ENCODE data around the gene PPP2R3A. TPM values are rescaled to one million over a fixed set of nuclear protein-coding genes. Genes with fewer than 3 reads are reported as not detected.

Gene PPP2R3A
- total and polyA plus RNA-seq, 9 of the 15 experiments (the other 6 are each of a cell fraction or from before 2014, with no cell fraction given): 0.10 to 0.50 (median 0.24) TPM

DNA sequence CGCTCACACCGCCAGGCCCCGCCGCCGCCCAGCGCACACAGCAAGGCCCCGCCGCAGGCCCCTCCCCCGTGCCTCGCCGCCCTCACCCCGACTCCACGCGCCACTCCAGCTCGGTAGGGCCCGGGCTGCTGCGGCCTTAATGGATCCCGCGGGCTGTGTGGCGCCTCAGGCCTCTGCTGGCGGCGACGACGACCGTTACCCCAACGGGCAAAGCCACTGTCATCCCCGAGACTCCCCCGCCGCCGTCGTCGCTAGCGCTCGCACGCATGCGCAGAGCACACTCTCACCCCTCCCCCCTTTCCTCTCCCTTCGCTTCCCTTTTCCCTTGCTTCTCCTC is 230.5 kb downstream of the PPP2R3A start, which contains the start of gene MSL2 (continued):
- TF ChIP-seq NFE2L1 (tag; IDR thresholded peaks at IDR 0.05; ENCODE audit: borderline replicate concordance, low read depth) (no peak), ZSCAN29 (IDR thresholded peaks at IDR 0.05) (no peak), DNMT1 (IDR thresholded peaks at IDR 0.05) (no peak), PHF21A (IDR thresholded peaks at IDR 0.05; ENCODE audit: borderline replicate concordance, low read depth) (no peak), MED1 (CRISPR knock-in tag; IDR thresholded peaks at IDR 0.05; ENCODE audit: borderline replicate concordance) (no peak), SMARCE1 (IDR thresholded peaks at IDR 0.05) (no peak), CGGBP1 (CRISPR knock-in tag; IDR thresholded peaks at IDR 0.05) (0 out of 2 replicates have a peak, but pooled peaks have one; percentile 61), RNF2 (IDR thresholded peaks at IDR 0.05) (no peak), SRSF7 (optimal IDR thresholded peaks at IDR 0.05; ENCODE audit: low read depth, low read length) (no peak), HDAC6 (IDR thresholded peaks at IDR 0.05; ENCODE audit: low read depth, low read length) (no peak), TAL1 (IDR thresholded peaks at IDR 0.05) (no peak), MEIS2 (IDR thresholded peaks at IDR 0.05; ENCODE audit: partially characterized antibody) (no peak), STAG1 (CRISPR knock-in tag; IDR thresholded peaks at IDR 0.05; ENCODE audit: borderline replicate concordance) (no peak), ZC3H4 (CRISPR knock-in tag; IDR thresholded peaks at IDR 0.05; ENCODE audit: borderline replicate concordance) (no peak), YBX1 (IDR thresholded peaks at IDR 0.05) (no peak), HMGN3 (IDR thresholded peaks at IDR 0.05; ENCODE audit: borderline replicate concordance, extremely low read depth, insufficient read length, low read depth, low read length) (no peak), GATA2 (CRISPR knock-in tag; IDR thresholded peaks at IDR 0.05) (no peak), MAFG (tag; conservative IDR thresholded peaks at IDR 0.05) (no peak), CHD1 (IDR thresholded peaks at IDR 0.05; ENCODE audit: low read length) (no peak), FOXA1 (IDR thresholded peaks at IDR 0.05; ENCODE audit: borderline replicate concordance) (no peak), ZFPM2 (CRISPR knock-in tag; IDR thresholded peaks at IDR 0.05) (no peak), ZNF146 (CRISPR knock-in tag; IDR thresholded peaks at IDR 0.05; ENCODE audit: unreplicated experiment) (no peak), CREB5 (CRISPR knock-in tag; IDR thresholded peaks at IDR 0.05) (no peak), ZNF561 (CRISPR knock-in tag; conservative IDR thresholded peaks at IDR 0.05) (no peak), ZNF274 (IDR thresholded peaks at IDR 0.05; ENCODE audit: borderline replicate concordance, low read depth, low read length) (no peak), SMC3 (conservative IDR thresholded peaks at IDR 0.05; ENCODE audit: insufficient read depth, low read depth, low read length) (no peak), TBL1XR1 (IDR thresholded peaks at IDR 0.05; ENCODE audit: low read length in 2 of 2) (no peak)
- TF ChIP-seq, protein P1, sequence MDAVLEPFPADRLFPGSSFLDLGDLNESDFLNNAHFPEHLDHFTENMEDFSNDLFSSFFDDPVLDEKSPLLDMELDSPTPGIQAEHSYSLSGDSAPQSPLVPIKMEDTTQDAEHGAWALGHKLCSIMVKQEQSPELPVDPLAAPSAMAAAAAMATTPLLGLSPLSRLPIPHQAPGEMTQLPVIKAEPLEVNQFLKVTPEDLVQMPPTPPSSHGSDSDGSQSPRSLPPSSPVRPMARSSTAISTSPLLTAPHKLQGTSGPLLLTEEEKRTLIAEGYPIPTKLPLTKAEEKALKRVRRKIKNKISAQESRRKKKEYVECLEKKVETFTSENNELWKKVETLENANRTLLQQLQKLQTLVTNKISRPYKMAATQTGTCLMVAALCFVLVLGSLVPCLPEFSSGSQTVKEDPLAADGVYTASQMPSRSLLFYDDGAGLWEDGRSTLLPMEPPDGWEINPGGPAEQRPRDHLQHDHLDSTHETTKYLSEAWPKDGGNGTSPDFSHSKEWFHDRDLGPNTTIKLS (IDR thresholded peaks at IDR 0.05; ENCODE audit: borderline replicate concordance, low read depth): no peak
- TF ChIP-seq, protein P2, sequence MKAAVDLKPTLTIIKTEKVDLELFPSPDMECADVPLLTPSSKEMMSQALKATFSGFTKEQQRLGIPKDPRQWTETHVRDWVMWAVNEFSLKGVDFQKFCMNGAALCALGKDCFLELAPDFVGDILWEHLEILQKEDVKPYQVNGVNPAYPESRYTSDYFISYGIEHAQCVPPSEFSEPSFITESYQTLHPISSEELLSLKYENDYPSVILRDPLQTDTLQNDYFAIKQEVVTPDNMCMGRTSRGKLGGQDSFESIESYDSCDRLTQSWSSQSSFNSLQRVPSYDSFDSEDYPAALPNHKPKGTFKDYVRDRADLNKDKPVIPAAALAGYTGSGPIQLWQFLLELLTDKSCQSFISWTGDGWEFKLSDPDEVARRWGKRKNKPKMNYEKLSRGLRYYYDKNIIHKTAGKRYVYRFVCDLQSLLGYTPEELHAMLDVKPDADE (conservative IDR thresholded peaks at IDR 0.05; ENCODE audit: control insufficient read depth, low read depth, low read length): no peak

Measured in K562 (cell line).